ENCODE results near the gene HAND2.

The HAND2 gene

DNA sequence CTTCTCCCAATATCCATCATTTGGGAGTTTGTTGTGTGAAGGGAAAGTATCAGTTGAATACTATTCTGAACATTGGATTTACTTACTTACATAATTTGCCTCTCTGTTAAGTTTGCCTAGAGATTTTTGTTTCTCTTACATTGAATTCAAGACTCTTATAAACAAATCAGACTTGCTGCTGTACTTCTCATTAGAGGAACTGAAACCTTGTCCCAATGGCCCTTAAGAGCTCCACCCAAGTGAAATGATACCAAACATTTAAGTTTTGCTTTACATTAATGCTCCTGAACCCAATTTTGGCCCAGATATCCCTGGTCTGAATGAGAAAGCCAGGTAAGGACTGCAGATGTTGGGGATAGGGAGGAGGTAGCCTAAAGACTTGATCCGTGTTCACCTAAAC lies 32.0 kb downstream of the HAND2 start:
- no peak for DNase-seq
- TF ChIP-seq POLR2A (IDR thresholded peaks at IDR 0.05; ENCODE audit: low read length) (no peak), GATA1 (IDR thresholded peaks at IDR 0.05; ENCODE audit: low read depth, low read length) (no peak)

- TF ChIP-seq POLR2A (IDR thresholded peaks at IDR 0.05; ENCODE audit: low read length) (no peak), GATA1 (IDR thresholded peaks at IDR 0.05; ENCODE audit: low read depth, low read length) (no peak)
- DNase-seq, result peak; percentile 69 to 70
Observed at GRCh38 chr4:173494013-173494970, 35.7 kb downstream of the HAND2 start.

DNA sequence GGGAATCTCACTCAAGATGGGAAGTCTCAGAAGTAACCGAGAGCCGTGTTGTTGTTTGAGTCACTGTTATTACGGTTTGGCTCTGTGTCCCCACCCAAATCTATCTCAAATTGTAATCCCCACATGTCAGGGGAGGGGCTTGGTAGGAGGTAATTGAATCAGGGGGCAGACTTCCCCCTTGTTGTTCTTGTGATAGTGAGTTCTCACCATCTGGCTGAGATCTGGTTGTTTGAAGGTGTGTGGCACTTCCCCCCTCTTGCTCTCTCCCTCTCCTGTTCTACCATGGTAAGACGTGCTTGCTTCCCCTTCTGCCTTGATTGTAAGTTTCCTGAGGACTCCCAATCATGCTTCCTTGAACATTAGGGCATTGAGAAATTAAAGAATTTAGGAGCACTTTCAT lies 37.0 kb downstream of the HAND2 start:
- TF ChIP-seq GATA1 (IDR thresholded peaks at IDR 0.05; ENCODE audit: low read depth, low read length), result no peak
- TF ChIP-seq POLR2A (IDR thresholded peaks at IDR 0.05; ENCODE audit: low read length), result no peak

DNA sequence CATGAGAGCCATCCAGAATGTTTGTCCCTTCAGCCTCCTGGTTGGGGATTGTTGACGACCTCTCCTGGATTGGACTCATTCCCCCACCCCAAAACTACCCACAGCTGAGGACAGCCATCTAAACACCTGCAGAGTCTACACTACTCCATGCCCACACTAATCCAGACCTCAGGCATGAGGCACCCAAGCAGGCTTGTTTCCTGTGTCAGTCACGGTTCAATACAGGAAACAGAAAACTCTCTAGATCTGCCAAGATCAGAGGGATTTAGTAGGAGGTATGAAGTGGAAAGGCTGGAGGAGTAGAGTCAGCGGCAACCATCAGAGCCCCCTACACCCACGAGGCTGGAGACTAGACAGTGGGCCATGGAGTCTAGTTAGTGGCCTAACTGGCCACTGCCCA lies 37.7 kb downstream of the HAND2 start:
- DNase-seq, result no peak
- no peak for TF ChIP-seq POLR2A (IDR thresholded peaks at IDR 0.05; ENCODE audit: low read length)
- TF ChIP-seq GATA1 (IDR thresholded peaks at IDR 0.05; ENCODE audit: low read depth, low read length), result no peak

More for the DNA sequence above, 37.0 kb downstream of the HAND2 start:
- no peak for DNase-seq

GRCh38 chr4:173490817-173491528 lies 39.1 kb downstream of the HAND2 start:
- no peak for DNase-seq
- TF ChIP-seq GATA1 (IDR thresholded peaks at IDR 0.05; ENCODE audit: low read depth, low read length), result no peak

GRCh38 chr4:173490256-173490655 lies 39.8 kb downstream of the HAND2 start:
- TF ChIP-seq POLR2A (IDR thresholded peaks at IDR 0.05; ENCODE audit: low read length), result no peak
- no peak for TF ChIP-seq GATA1 (IDR thresholded peaks at IDR 0.05; ENCODE audit: low read depth, low read length)
- no peak for DNase-seq

DNA sequence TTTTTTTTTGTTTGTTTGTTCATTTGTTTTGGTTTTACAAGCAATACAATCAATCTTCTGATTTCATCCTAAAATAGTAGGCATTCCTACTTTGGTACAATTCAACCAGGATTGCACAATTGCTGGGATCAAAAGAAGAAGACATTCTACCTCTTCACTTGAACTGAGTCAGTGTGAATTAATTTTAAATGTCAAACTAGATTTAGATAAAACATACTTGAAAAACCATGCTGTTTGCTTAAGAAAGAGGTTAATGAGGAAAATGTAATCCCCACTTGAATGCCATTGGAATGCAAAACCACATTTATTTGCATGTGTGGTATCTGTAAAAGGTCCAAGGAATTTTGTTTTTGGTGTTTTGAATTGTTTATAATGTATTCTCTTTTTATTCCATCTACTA lies 40.5 kb downstream of the HAND2 start:
- TF ChIP-seq GATA1 (IDR thresholded peaks at IDR 0.05; ENCODE audit: low read depth, low read length) (no peak), POLR2A (IDR thresholded peaks at IDR 0.05; ENCODE audit: low read length) (no peak)
- DNase-seq, result no peak

DNA sequence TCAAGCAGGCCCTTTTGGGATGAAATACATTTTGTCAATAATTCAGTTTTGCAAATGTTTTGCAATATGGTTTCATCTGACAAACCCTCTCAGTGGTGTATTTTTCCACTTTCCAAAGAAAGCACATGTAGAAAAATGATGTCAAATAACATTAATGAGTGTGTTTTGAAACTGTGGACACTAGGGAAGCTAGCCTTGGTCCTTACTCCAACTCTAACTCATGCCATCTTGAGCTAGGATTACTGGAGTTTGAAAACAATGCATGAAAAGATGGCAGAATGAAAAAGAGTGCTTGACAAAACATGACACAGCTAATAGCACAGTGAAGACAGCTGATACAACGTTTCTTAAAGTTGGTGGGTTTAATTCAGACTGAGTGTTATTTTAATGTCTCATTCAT lies 41.4 kb downstream of the HAND2 start:
- no peak for DNase-seq
- TF ChIP-seq POLR2A (IDR thresholded peaks at IDR 0.05; ENCODE audit: low read length), result no peak
- TF ChIP-seq GATA1 (IDR thresholded peaks at IDR 0.05; ENCODE audit: low read depth, low read length), result no peak

GRCh38 chr4:173488074-173488473 lies 42.0 kb downstream of the HAND2 start:
- no peak for TF ChIP-seq POLR2A (IDR thresholded peaks at IDR 0.05; ENCODE audit: low read length)
- no peak for DNase-seq

GRCh38 chr4:173486714-173487392 lies 43.2 kb downstream of the HAND2 start:
- DNase-seq, result no peak
- no peak for TF ChIP-seq POLR2A (IDR thresholded peaks at IDR 0.05; ENCODE audit: low read length)
- TF ChIP-seq GATA1 (IDR thresholded peaks at IDR 0.05; ENCODE audit: low read depth, low read length), result no peak

- no peak for TF ChIP-seq GATA1 (IDR thresholded peaks at IDR 0.05; ENCODE audit: low read depth, low read length)
- TF ChIP-seq POLR2A (IDR thresholded peaks at IDR 0.05; ENCODE audit: low read length), result no peak
- peak; percentile 21 to 57 for DNase-seq
Observed at GRCh38 chr4:173485164-173485563, 44.9 kb downstream of the HAND2 start.

- no peak for DNase-seq
- TF ChIP-seq POLR2A (IDR thresholded peaks at IDR 0.05; ENCODE audit: low read length) (no peak), GATA1 (IDR thresholded peaks at IDR 0.05; ENCODE audit: low read depth, low read length) (no peak)
Observed at GRCh38 chr4:173482330-173482931, 47.6 kb downstream of the HAND2 start.

GRCh38 chr4:173478913-173479283 lies 51.1 kb downstream of the HAND2 start:
- DNase-seq, result no peak
- no peak for TF ChIP-seq GATA1 (IDR thresholded peaks at IDR 0.05; ENCODE audit: low read depth, low read length)
- no peak for TF ChIP-seq POLR2A (IDR thresholded peaks at IDR 0.05; ENCODE audit: low read length)

All from erythroblast (primary cell).